Activated T-cell treated with anti-CD3 and anti-CD28 coated beads for 24 hours (primary cell): Measurements from ENCODE around the gene CENPP.

ENCODE experiments used
- DNase-seq: peaks from one replicate; pipeline ENCODE4 v3.0.0-alpha.2; 2020; ENCODE audit warnings: low read depth

CENPP gene

GRCh38 chr9:92600462-92601261, 274.9 kb downstream of the CENPP start:
- no peak for DNase-seq

- DNase-seq: no peak
Measured at GRCh38 chr9:92601451-92601850, 275.7 kb downstream of the CENPP start.

GRCh38 chr9:92602413-92602812, 276.7 kb downstream of the CENPP start:
- no peak for DNase-seq

- DNase-seq: no peak
Measured at GRCh38 chr9:92603100-92603499, 277.3 kb downstream of the CENPP start.

GRCh38 chr9:92603990-92604389, 278.2 kb downstream of the CENPP start:
- no peak for DNase-seq

- no peak for DNase-seq
Measured at GRCh38 chr9:92605224-92605623, 279.5 kb downstream of the CENPP start.

GRCh38 chr9:92607088-92607487, 281.3 kb downstream of the CENPP start:
- DNase-seq: no peak

GRCh38 chr9:92607773-92608172, 282.0 kb downstream of the CENPP start:
- no peak for DNase-seq

GRCh38 chr9:92608241-92608908, 282.6 kb downstream of the CENPP start:
- DNase-seq: no peak

GRCh38 chr9:92608909-92609445, 283.2 kb downstream of the CENPP start:
- no peak for DNase-seq

GRCh38 chr9:92610470-92611420, 285.0 kb downstream of the CENPP start:
- DNase-seq: no peak

GRCh38 chr9:92611621-92612285, 286.0 kb downstream of the CENPP start:
- DNase-seq: no peak

GRCh38 chr9:92612292-92612691, 286.5 kb downstream of the CENPP start:
- DNase-seq: no peak

GRCh38 chr9:92612816-92613215, 287.1 kb downstream of the CENPP start:
- no peak for DNase-seq

- no peak for DNase-seq
Measured at GRCh38 chr9:92613268-92614122, 287.7 kb downstream of the CENPP start.

- DNase-seq: no peak
Measured at GRCh38 chr9:92614123-92614510, 288.4 kb downstream of the CENPP start.

GRCh38 chr9:92614763-92615461, 289.2 kb downstream of the CENPP start:
- DNase-seq: no peak

- no peak for DNase-seq
Measured at GRCh38 chr9:92615790-92616189, 290.0 kb downstream of the CENPP start.

- no peak for DNase-seq
Measured at GRCh38 chr9:92616199-92616641, 290.5 kb downstream of the CENPP start.

GRCh38 chr9:92616655-92617111, 290.9 kb downstream of the CENPP start:
- no peak for DNase-seq
